Measurements from ENCODE around the gene C14orf39. TPM values are rescaled to one million over a fixed set of nuclear protein-coding genes. Genes with fewer than 3 reads are reported as not detected.

The C14orf39 gene
- total RNA-seq, 4 donors from 2014 or later = not detected

- WGBS, 2 donors = 9% methylated on average over 7 of the region's 7 CpGs
- H3K4me3 ChIP-seq (ENCODE audit: low read depth, poor library complexity, severe bottlenecking) = no peak overlapping the region
- intact Hi-C loops (cut with DNase I; ENCODE audit: low total_unique reads) = no loop called here
- TF ChIP-seq CTCF (IDR thresholded peaks at IDR 0.05) (no peak), POLR2A (IDR thresholded peaks at IDR 0.05) (no peak)
- no peak for DNase-seq (ENCODE audit: low spot score in 2 of 2)
These were observed 27.2 kb upstream of the C14orf39 start for GRCh38 chr14:60512973-60513571.

DNA sequence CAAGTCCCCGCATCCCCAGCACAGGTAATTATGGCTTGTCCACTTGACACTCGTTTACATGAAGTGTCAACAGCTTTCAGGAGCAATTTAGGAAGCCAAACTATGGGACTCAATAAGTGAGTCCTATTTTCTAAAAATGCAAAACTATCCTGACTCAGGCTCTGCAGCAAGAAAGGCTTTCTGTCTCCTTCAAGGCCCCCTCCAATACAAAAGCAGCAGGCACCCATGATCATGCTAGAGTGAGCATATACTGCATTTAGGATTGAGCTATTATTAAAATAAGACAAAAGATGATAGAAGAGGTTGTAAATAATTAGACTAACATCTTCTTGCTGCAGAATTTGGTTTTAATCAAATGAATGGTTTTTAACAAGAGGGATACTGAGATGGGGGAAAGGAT, 26.3 kb upstream of the C14orf39 start:
- TF ChIP-seq CTCF (IDR thresholded peaks at IDR 0.05) (no peak), POLR2A (IDR thresholded peaks at IDR 0.05) (no peak)
- DNase-seq (ENCODE audit: low spot score in 2 of 2) = no peak
- intact Hi-C loops (cut with DNase I; ENCODE audit: low total_unique reads) = no loop called here
- 9 to 12% methylated on average over 2 of the region's 2 CpGs for WGBS, 2 donors
- H3K4me3 ChIP-seq (ENCODE audit: low read depth, poor library complexity, severe bottlenecking) = no peak overlapping the region

- no peak overlapping the region for H3K4me3 ChIP-seq (ENCODE audit: low read depth, poor library complexity, severe bottlenecking)
- intact Hi-C loops (cut with DNase I; ENCODE audit: low total_unique reads) = no loop called here
- TF ChIP-seq CTCF (IDR thresholded peaks at IDR 0.05) (no peak), POLR2A (IDR thresholded peaks at IDR 0.05) (no peak)
- no peak for DNase-seq (ENCODE audit: low spot score in 2 of 2)
- 5 to 8% methylated on average over 36 to 49 of the region's 49 CpGs for WGBS, 2 donors
These were observed 25.2 kb upstream of the C14orf39 start for GRCh38 chr14:60510951-60511599.

GRCh38 chr14:60510254-60510950, 24.5 kb upstream of the C14orf39 start:
- no peak overlapping the region for H3K4me3 ChIP-seq (ENCODE audit: low read depth, poor library complexity, severe bottlenecking)
- WGBS, 2 donors = 4% methylated on average over 33 to 35 of the region's 35 CpGs

More at GRCh38 chr14:60510254-60510950, 24.5 kb upstream of the C14orf39 start:
- no peak for TF ChIP-seq CTCF (IDR thresholded peaks at IDR 0.05)
- TF ChIP-seq POLR2A (IDR thresholded peaks at IDR 0.05) = no peak
- intact Hi-C loops (cut with DNase I; ENCODE audit: low total_unique reads) = no loop called here
- DNase-seq (ENCODE audit: low spot score in 2 of 2) = no peak

Data from lower leg skin (tissue), 4 donors.